Activated CD8-positive, alpha-beta memory T cell treated with anti-CD3 and anti-CD28 coated beads, Interleukin-2, amount 50 U/mL, for 4 hours (primary cell): ENCODE results near the gene TAF11L11.
"Not testable (repeated sequence)": the region's sequence is repeated elsewhere in the genome, so short reads cannot be mapped to it uniquely, and the experiment has no call there.

Experiments
- DNase-seq: peaks from one replicate; pipeline ENCODE4 v3.0.0-alpha.2; 2020

TAF11L11 gene

DNA sequence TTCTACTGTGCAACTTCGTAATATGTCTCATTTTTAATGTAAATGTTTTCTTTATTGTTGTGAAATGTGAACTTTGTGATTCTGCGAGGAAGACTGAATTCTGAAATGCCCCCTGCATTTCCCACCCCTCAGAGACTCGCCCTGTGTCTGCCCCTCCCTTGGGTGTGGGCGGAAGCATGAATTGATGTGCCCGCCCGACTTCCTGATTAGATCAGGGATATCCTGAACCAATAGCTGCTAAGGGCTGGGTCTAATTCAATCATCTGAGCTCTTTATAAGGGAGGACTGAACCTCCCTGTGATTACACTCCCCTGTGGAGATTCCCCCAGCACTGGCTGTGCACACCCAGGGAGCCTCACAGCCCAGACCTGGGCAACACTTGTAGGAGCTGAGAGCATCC is at the start of gene TAF11L11:
TAF11L11 (plus strand) TSS at position 304 of the 400 bp plus-strand sequence.
- not testable (repeated sequence) for DNase-seq

GRCh38 chr5:17585658-17586057 is 18.3 kb upstream of the TAF11L11 start, which contains the start of gene TAF11L7:
Gene TAF11L7, minus strand, starts transcription at chr5:17585758.
- DNase-seq = not testable (repeated sequence)

- DNase-seq = not testable (repeated sequence)
Observed at GRCh38 chr5:17590860-17591259, 13.1 kb upstream of the TAF11L11 start, which contains the start of gene TAF11L8. Gene TAF11L8, minus strand, starts transcription at chr5:17590960.

GRCh38 chr5:17594255-17594654 is 9.7 kb upstream of the TAF11L11 start, which contains the start of gene TAF11L9:
Gene TAF11L9, minus strand, starts transcription at chr5:17594394.
- DNase-seq = not testable (repeated sequence)

- not testable (repeated sequence) for DNase-seq
Observed at GRCh38 chr5:17597728-17598127, 6.3 kb upstream of the TAF11L11 start, which contains the start of gene TAF11L10. Gene TAF11L10, minus strand, starts transcription at chr5:17597828.

DNA sequence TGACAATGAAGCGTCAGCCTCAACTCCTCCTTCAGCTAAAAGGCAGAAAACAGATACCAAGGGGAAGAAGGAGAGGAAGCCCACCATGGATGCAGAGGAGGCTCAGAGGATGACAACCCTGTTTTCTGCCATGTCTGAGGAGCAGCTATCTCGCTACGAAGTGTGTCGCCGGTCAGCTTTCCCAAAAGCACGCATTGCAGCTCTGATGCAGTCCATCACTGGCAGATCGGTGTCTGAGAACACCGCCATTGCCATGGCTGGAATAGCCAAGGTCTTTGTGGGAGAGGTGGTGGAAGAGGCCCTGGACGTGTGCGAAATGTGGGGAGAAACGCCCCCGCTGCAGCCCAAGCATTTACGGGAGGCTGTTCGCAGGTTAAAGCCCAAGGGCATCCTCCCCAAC is 968 bp downstream of the TAF11L11 start:
- DNase-seq = no peak

- DNase-seq = not testable (repeated sequence)
Observed at GRCh38 chr5:17607461-17607860, 3.5 kb downstream of the TAF11L11 start.

- DNase-seq = not testable (repeated sequence)
Observed at GRCh38 chr5:17610092-17610491, 6.1 kb downstream of the TAF11L11 start, which contains the start of gene TAF11L12. Gene TAF11L12, plus strand, starts transcription at chr5:17610392.

DNA sequence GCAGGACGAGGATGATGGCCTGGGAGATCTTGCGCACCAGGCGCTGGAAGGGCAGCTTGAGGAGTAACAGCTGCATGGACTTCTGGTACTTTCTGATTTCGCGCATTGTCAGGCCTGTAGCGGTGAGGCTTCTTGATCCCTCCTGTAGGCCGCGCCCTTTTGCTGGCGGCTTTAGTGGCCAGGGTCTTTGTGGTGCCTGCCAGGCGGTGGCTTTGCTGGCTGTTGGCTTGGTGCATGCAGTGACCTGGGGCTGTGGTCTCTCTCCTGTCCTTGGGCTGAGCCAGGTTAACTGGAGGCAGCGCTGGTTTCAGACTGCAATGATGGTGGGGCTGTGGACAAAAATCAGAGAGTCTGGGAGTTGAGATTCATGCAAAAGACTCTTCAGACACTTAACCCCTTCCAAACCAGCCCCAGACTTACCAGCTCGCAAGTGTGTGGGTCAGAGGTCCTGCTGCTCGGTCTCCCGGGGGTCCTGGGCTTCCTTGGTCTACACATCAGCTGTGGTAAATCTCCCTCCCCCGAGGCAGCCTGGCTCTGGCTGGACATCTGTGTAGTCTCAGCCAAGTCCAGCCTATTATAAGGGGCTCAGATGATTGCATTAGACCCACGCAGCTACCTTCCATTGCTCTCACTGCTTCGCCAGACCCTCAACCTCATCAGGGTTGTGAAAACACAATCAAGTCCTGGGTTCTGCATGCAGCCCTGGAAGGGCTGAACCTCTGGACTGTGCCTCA is 11.1 kb downstream of the TAF11L11 start:
- no peak for DNase-seq

DNA sequence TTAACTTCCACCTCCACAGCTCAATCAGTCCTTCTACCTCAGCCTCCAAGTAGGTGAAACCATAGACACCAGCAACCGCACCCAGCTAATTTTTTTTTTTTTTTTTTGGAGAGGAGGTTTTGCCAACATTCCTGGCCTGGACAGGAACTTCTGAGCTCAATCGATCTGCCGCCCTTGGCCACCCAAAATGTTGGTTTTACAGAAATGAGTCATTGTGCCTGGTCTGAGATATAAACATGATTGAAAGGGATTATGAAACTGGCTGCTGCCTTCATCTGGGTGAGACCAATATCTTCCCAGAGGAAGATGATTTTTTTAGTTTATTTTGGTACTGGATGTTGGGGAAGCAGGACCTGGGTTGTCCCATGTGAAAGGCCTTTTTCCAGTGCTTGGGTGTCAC is 15.4 kb downstream of the TAF11L11 start:
- DNase-seq = no peak

GRCh38 chr5:17620627-17621026 is 16.6 kb downstream of the TAF11L11 start:
- no peak for DNase-seq

DNA sequence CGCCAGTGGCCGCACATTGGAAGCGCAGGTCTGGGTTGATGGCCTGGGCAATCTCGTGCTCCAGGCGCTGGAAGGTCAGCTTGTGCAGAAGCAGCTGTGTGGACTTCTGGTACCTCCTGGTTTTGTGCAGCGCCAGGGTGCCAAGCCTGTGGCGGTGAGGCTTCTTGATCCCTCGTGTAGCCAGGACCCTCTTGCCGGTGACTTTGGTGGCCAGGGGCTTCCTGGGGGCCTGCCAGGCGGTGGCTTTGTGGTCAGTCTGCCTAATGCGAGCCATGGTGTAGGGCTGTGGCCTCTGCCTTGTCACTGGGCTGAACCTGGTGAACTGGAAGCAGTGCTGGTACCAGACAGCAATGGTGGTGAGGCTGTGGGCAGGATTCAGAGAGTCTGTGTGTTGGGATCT is 21.7 kb downstream of the TAF11L11 start:
- DNase-seq = no peak

GRCh38 chr5:17631788-17632187 is 27.8 kb downstream of the TAF11L11 start, which contains the start of gene TAF11L13:
Gene TAF11L13, plus strand, starts transcription at chr5:17632088.
- not testable (repeated sequence) for DNase-seq

- no peak for DNase-seq
Observed at GRCh38 chr5:17634160-17634559, 30.2 kb downstream of the TAF11L11 start, which contains the start of gene TAF11L14. Gene TAF11L14, plus strand, starts transcription at chr5:17634460.

DNA sequence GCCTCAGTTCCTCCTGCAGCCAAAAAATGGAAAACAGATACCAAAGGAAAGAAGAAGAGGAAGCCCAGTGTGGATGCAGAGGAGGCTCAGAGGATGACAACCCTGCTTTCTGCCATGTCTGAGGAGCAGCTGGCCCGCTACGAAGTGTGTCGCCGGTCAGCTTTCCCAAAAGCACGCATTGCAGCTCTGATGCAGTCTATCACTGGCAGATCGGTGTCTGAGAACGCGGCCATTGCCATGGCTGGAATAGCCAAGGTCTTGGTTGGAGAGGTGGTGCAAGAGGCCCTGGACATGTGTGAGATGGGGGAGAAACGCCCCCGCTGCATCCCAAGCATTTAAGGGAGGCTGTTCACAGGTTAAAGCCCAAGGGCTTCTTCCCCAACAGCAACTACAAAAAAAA is 45.2 kb downstream of the TAF11L11 start:
- DNase-seq = not testable (repeated sequence)

GRCh38 chr5:17655201-17655759 is 51.3 kb downstream of the TAF11L11 start:
- not testable (repeated sequence) for DNase-seq
